H1 (cell line): Measurements from ENCODE around the gene RTTN. TPM values are rescaled to one million over a fixed set of nuclear protein-coding genes. Genes with fewer than 3 reads are reported as not detected.

Experiments used
- CTBP2 ChIP-seq: IDR thresholded peaks from 2 replicates; pipeline ENCODE4 v1.7.0; 2011; ENCODE audit warnings: borderline replicate concordance, mild to moderate bottlenecking, moderate library complexity, mixed read lengths, low read length; ENCODE audit not compliant: insufficient read depth, insufficient read length
- EGR1 ChIP-seq: IDR thresholded peaks from 2 replicates; pipeline ENCODE4 v1.6.1; 2011; ENCODE audit warnings: low read depth, low read length, borderline replicate concordance
- FOSL1 ChIP-seq: IDR thresholded peaks from 2 replicates; pipeline ENCODE4 v1.6.1; 2011; ENCODE audit warnings: mild to moderate bottlenecking, low read depth, low read length, moderate library complexity; ENCODE audit not compliant: insufficient read depth
- HDAC2 ChIP-seq, 2 experiments: fragments of 300-600 bp in 1 of 2; sonication (generic) in 1 of 2; IDR thresholded peaks; 2 replicates each; pipeline ENCODE4 v1.6.1; 2011 to 2012; ENCODE audit warnings: low read depth in 2 of 2, low read length in 2 of 2, mild to moderate bottlenecking in 2 of 2, moderate library complexity in 2 of 2, borderline replicate concordance in 1 of 2, inconsistent platforms in 1 of 2
- HDAC6 ChIP-seq: IDR thresholded peaks from one replicate; pipeline ENCODE4 v1.7.1; 2012; ENCODE audit warnings: low read depth, mild to moderate bottlenecking, inconsistent platforms, low read length, moderate library complexity
- KDM4A ChIP-seq: IDR thresholded peaks from one replicate; pipeline ENCODE4 v1.7.1; 2012; ENCODE audit warnings: low read depth, mild to moderate bottlenecking, moderate library complexity, low read length, inconsistent platforms; ENCODE audit not compliant: severe bottlenecking
- POLR2A ChIP-seq, 2 experiments: IDR thresholded peaks; 1 replicate in 1 of 2; 2 replicates in 1 of 2; pipeline ENCODE4 v1.6.1; 2011; ENCODE audit warnings: low read depth in 2 of 2, low read length in 2 of 2, mild to moderate bottlenecking in 2 of 2; ENCODE audit errors: control extremely low read depth in 1 of 2
- RAD21 ChIP-seq, 2 experiments: IDR thresholded peaks in 1 of 2; conservative IDR thresholded peaks in 1 of 2; 2 replicates each; pipeline ENCODE4 v1.6.1; 2011; ENCODE audit warnings: low read depth in 2 of 2, low read length in 2 of 2, improper control_type of control experiment in 1 of 2, inconsistent platforms in 1 of 2, mild to moderate bottlenecking in 1 of 2, moderate library complexity in 1 of 2
- polyA plus RNA-seq, 7 experiments: library from polyadenylated mRNA; depleted of rRNA in 3 of 7; stranded (reverse) in 5 of 7; unstranded in 2 of 7; fragments of >200 nt in 5 of 7; fragments of 200-250 nt in 2 of 7; gene quantifications; 1 replicate in 5 of 7; 2 replicates in 1 of 7; 4 replicates in 1 of 7; pipeline versions ENCODE4 v1.2.1 to v1.2.3, GENCODE V29; 2011 to 2013; ENCODE audit warnings: missing spikeins in 2 of 7, mixed read lengths in 2 of 7
- total RNA-seq: library from RNA; stranded (reverse); fragmentation: NEBNext Ultra II Directional; extraction: Animal tissue kit (Norgen Biotek cat#: 25700); gene quantifications from 2 replicates; pipeline ENCODE4 v1.2.1, GENCODE V29; 2021

The RTTN gene
- total and polyA plus RNA-seq, 2 of the 8 experiments (the other 6 are each of a cell fraction or from before 2014, with no cell fraction given), result 9.1 to 21.4 TPM

DNA sequence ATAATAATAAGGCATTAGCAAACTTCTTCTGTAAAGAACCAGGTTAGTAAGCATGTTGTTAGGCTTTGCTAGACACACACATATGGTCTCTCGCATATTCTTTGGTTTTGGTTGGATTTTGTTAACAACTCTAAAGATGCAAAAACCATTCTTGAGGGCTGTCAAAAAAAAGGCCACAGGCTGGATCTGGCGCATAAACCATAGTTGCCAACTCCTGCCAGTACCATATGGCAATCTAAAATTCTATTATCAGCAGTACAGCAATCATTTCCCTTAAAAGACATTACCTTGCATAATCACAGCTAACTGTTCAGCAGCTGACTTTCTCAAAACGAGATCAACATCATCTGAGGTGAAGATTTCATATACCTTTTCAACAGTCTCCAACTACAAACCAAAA lies 63.5 kb downstream of the RTTN start (continued):
- TF ChIP-seq HDAC2 (IDR thresholded peaks at IDR 0.05; ENCODE audit: borderline replicate concordance in 1 of 2, low read depth in 2 of 2, low read length in 2 of 2), result no peak
- TF ChIP-seq CTBP2, result no peak
- no peak for TF ChIP-seq HDAC6
- no peak for TF ChIP-seq KDM4A
- no peak for TF ChIP-seq POLR2A (IDR thresholded peaks at IDR 0.05; ENCODE audit: control extremely low read depth in 1 of 2, low read depth in 2 of 2, low read length in 2 of 2)
- no peak for TF ChIP-seq FOSL1
- no peak for TF ChIP-seq EGR1
- no peak for TF ChIP-seq RAD21 (IDR thresholded peaks at IDR 0.05 in 1 of 2, conservative IDR thresholded peaks at IDR 0.05 in 1 of 2; ENCODE audit: low read depth in 2 of 2, low read length in 2 of 2)
